ENCODE data around the gene CAMTA1.

CAMTA1 gene

DNA sequence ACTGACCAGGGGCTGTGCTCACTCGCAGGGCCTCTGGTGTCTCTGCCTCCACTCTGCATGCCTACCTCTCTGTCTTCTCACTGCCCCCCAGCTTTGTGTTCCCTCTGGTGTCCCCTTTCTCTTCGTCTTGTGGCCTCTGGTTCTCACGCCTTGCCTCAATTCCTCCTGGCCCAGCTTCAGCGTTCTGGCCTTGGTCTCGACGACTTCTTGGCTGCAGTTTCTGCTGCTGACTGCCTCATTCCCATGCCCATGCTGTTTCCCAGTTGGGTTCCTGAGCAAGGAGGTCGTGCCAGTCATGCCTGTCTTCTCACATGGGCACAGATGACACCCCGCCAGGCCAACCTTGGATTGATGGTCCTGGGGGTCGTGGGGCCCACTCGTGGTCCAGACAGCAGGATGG is 562.8 kb downstream of the CAMTA1 start:
- DNase-seq (no peak), ATAC-seq (ENCODE audit: insufficient read depth, low read depth) (no peak)
- H3K27ac ChIP-seq (ENCODE audit: low read length): no peak overlapping the region
- H3K9me3 ChIP-seq (ENCODE audit: insufficient read depth, low read length, severe bottlenecking): no peaks in the 10 kb centered on the region
- H3K27me3 ChIP-seq (ENCODE audit: insufficient read depth, low read length, poor library complexity): peaks cover 6% of the 10 kb centered on the region
- no peak for TF ChIP-seq EZH2 (IDR thresholded peaks at IDR 0.05; ENCODE audit: borderline replicate concordance, low read depth, low read length, severe bottlenecking)
- TF ChIP-seq, protein P1, sequence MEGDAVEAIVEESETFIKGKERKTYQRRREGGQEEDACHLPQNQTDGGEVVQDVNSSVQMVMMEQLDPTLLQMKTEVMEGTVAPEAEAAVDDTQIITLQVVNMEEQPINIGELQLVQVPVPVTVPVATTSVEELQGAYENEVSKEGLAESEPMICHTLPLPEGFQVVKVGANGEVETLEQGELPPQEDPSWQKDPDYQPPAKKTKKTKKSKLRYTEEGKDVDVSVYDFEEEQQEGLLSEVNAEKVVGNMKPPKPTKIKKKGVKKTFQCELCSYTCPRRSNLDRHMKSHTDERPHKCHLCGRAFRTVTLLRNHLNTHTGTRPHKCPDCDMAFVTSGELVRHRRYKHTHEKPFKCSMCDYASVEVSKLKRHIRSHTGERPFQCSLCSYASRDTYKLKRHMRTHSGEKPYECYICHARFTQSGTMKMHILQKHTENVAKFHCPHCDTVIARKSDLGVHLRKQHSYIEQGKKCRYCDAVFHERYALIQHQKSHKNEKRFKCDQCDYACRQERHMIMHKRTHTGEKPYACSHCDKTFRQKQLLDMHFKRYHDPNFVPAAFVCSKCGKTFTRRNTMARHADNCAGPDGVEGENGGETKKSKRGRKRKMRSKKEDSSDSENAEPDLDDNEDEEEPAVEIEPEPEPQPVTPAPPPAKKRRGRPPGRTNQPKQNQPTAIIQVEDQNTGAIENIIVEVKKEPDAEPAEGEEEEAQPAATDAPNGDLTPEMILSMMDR (IDR thresholded peaks at IDR 0.05; ENCODE audit: borderline replicate concordance, extremely low read depth, low read length, poor library complexity, severe bottlenecking): no peak
- no peak overlapping the region for H3K9ac ChIP-seq (ENCODE audit: low read depth, low read length)
- no peaks in the 10 kb centered on the region for H3K36me3 ChIP-seq (ENCODE audit: insufficient read depth, low read length)
- no peak overlapping the region for H3K4me3 ChIP-seq (ENCODE audit: low read depth in 1 of 2, low read length in 2 of 2)
- no peaks in the 10 kb centered on the region for H3K79me2 ChIP-seq (ENCODE audit: insufficient read depth, low read length)
- H3K4me2 ChIP-seq (ENCODE audit: insufficient read depth, low read length): no peak overlapping the region
- H4K20me1 ChIP-seq (ENCODE audit: insufficient read depth, low read length): no peaks in the 10 kb centered on the region
- no peak overlapping the region for H2AFZ ChIP-seq (ENCODE audit: low read depth, low read length)
- H3K4me1 ChIP-seq (ENCODE audit: insufficient read depth, low read length): no peaks in the 10 kb centered on the region

DNA sequence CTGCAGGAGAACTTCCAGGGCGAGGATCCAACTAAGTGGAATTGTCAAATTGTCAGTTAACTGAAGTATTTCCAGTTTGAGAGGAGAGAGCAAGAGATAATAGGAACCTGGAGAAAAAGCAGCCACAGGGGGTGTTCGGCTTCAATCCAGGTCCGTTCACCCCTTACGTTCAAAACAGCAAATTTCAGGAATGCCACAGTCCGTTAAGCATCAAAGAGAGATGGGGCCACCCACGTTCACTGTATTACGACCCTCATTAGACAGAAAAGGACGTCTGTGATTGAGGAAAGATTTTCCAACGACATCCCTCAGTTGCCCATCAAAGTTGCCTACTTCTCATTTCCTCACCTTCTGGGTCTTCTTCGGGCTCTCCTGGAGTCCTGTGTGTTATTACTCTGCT is 563.3 kb downstream of the CAMTA1 start:
- no peaks in the 10 kb centered on the region for H3K4me1 ChIP-seq (ENCODE audit: insufficient read depth, low read length)
- no peaks in the 10 kb centered on the region for H3K36me3 ChIP-seq (ENCODE audit: insufficient read depth, low read length)
- H3K79me2 ChIP-seq (ENCODE audit: insufficient read depth, low read length): no peaks in the 10 kb centered on the region
- no peak for DNase-seq
- peaks cover 6% of the 10 kb centered on the region for H3K27me3 ChIP-seq (ENCODE audit: insufficient read depth, low read length, poor library complexity)
- TF ChIP-seq EZH2 (IDR thresholded peaks at IDR 0.05; ENCODE audit: borderline replicate concordance, low read depth, low read length, severe bottlenecking): no peak
- TF ChIP-seq, protein P1 (IDR thresholded peaks at IDR 0.05; ENCODE audit: borderline replicate concordance, extremely low read depth, low read length, poor library complexity, severe bottlenecking): no peak
- no peak overlapping the region for H3K27ac ChIP-seq (ENCODE audit: low read length)
- H3K9ac ChIP-seq (ENCODE audit: low read depth, low read length): no peak overlapping the region
- H3K4me2 ChIP-seq (ENCODE audit: insufficient read depth, low read length): no peak overlapping the region
- no peak overlapping the region for H2AFZ ChIP-seq (ENCODE audit: low read depth, low read length)
- H3K4me3 ChIP-seq (ENCODE audit: low read depth in 1 of 2, low read length in 2 of 2): no peak overlapping the region
- ATAC-seq (ENCODE audit: insufficient read depth, low read depth): no peak
- H3K9me3 ChIP-seq (ENCODE audit: insufficient read depth, low read length, severe bottlenecking): no peaks in the 10 kb centered on the region
- H4K20me1 ChIP-seq (ENCODE audit: insufficient read depth, low read length): no peaks in the 10 kb centered on the region

DNA sequence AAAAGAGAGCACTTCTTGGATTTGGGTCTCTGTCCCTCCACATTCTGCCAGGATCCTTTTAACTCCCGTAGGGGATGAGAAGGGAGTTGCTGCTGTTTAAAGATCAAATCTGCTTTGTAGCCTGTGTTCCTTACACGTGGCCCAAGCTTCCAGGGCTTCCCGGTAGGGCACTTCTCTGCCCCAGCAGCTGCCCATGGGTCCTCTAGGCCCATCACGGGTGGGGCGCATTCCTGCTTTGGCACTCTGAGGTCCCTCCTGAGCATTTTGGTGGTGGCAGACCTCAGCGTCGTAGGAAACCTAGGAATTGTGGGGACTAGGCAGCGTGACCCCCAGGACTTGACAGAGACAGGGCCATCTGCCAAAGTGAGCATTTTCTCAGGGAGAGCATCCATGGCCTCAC is 565.5 kb downstream of the CAMTA1 start:
- Histone ChIP-seq H3K36me3 (ENCODE audit: insufficient read depth, low read length) (no peaks in the 10 kb centered on the region), H3K4me1 (ENCODE audit: insufficient read depth, low read length) (no peaks in the 10 kb centered on the region), H3K79me2 (ENCODE audit: insufficient read depth, low read length) (no peaks in the 10 kb centered on the region), H3K27me3 (ENCODE audit: insufficient read depth, low read length, poor library complexity) (peaks cover 6% of the 10 kb centered on the region), H3K4me3 (ENCODE audit: low read depth in 1 of 2, low read length in 2 of 2) (no peak overlapping the region), H3K4me2 (ENCODE audit: insufficient read depth, low read length) (no peak overlapping the region), H3K27ac (ENCODE audit: low read length) (no peak overlapping the region), H2AFZ (ENCODE audit: low read depth, low read length) (no peak overlapping the region), H3K9ac (ENCODE audit: low read depth, low read length) (no peak overlapping the region), H3K9me3 (ENCODE audit: insufficient read depth, low read length, severe bottlenecking) (no peaks in the 10 kb centered on the region), H4K20me1 (ENCODE audit: insufficient read depth, low read length) (no peaks in the 10 kb centered on the region)
- DNase-seq (no peak), ATAC-seq (ENCODE audit: insufficient read depth, low read depth) (no peak)
- TF ChIP-seq EZH2 (IDR thresholded peaks at IDR 0.05; ENCODE audit: borderline replicate concordance, low read depth, low read length, severe bottlenecking): no peak
- TF ChIP-seq, protein P1 (IDR thresholded peaks at IDR 0.05; ENCODE audit: borderline replicate concordance, extremely low read depth, low read length, poor library complexity, severe bottlenecking): no peak

DNA sequence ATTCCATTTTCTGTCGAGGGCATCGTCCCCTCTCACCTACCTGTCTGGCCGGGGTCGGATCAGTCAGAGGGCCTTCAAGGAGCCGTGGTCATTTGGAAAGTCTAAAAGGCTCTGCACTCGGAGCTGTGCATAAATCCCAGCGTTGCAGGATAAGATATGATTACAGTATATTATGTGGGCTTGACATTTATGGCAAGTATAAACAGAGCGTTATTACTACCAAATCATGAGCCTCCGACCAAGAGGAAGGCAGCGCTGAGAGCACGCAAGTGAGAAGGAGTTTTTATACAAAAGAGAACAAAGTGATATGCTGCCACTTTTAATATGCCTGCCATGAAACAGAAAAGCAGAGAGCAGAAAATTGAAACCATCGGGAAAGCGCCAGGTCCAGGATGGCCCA is 566.4 kb downstream of the CAMTA1 start:
- no peak for ATAC-seq (ENCODE audit: insufficient read depth, low read depth)
- Histone ChIP-seq H4K20me1 (ENCODE audit: insufficient read depth, low read length) (no peaks in the 10 kb centered on the region), H3K79me2 (ENCODE audit: insufficient read depth, low read length) (no peaks in the 10 kb centered on the region), H3K9ac (ENCODE audit: low read depth, low read length) (no peak overlapping the region), H3K4me1 (ENCODE audit: insufficient read depth, low read length) (no peaks in the 10 kb centered on the region), H3K36me3 (ENCODE audit: insufficient read depth, low read length) (no peaks in the 10 kb centered on the region), H3K27ac (ENCODE audit: low read length) (no peak overlapping the region), H3K27me3 (ENCODE audit: insufficient read depth, low read length, poor library complexity) (peaks cover 6% of the 10 kb centered on the region), H3K4me2 (ENCODE audit: insufficient read depth, low read length) (no peak overlapping the region), H3K9me3 (ENCODE audit: insufficient read depth, low read length, severe bottlenecking) (no peaks in the 10 kb centered on the region), H3K4me3 (ENCODE audit: low read depth in 1 of 2, low read length in 2 of 2) (no peak overlapping the region), H2AFZ (ENCODE audit: low read depth, low read length) (no peak overlapping the region)
- no peak for DNase-seq
- TF ChIP-seq, protein P1 (IDR thresholded peaks at IDR 0.05; ENCODE audit: borderline replicate concordance, extremely low read depth, low read length, poor library complexity, severe bottlenecking): no peak
- TF ChIP-seq EZH2 (IDR thresholded peaks at IDR 0.05; ENCODE audit: borderline replicate concordance, low read depth, low read length, severe bottlenecking): no peak

Measured in DND-41 (cell line).